Kidney epithelial cell (primary cell): ENCODE measurements around the gene MYH7B. TPM values are rescaled to one million over a fixed set of nuclear protein-coding genes. Genes with fewer than 3 reads are reported as not detected.

ENCODE experiments used
- DNase-seq: peaks from one replicate; pipeline ENCODE4 v3.0.0-alpha.2; 2010; ENCODE audit warnings: low read depth
- H3K27me3 ChIP-seq: 2 replicates; pipeline ENCODE4 v1.6.0; 2011; ENCODE audit warnings: low read length; ENCODE audit not compliant: control insufficient read depth, insufficient read depth
- H3K36me3 ChIP-seq: 2 replicates; pipeline ENCODE4 v1.5.1; 2011; ENCODE audit warnings: low read length; ENCODE audit not compliant: control insufficient read depth, insufficient read depth
- H3K4me3 ChIP-seq: 2 replicates; pipeline ENCODE4 v1.5.1; 2011; ENCODE audit warnings: low read depth, mild to moderate bottlenecking, control low read depth, low read length
- total RNA-seq: library from RNA; depleted of rRNA; stranded (reverse); fragments of >200 nt; gene quantifications from 2 replicates; pipeline ENCODE4 v1.2.3, GENCODE V29; 2015
- TF ChIP-seq, protein P1 (sequence below): IDR thresholded peaks from 2 replicates; pipeline ENCODE4 v1.5.1; 2011; ENCODE audit warnings: mild to moderate bottlenecking, moderate library complexity, low read length, control low read depth, inconsistent platforms; ENCODE audit not compliant: insufficient read depth, poor library complexity, severe bottlenecking

Gene MYH7B
- total RNA-seq, 1 donor from 2014 or later = 0.04 TPM

DNA sequence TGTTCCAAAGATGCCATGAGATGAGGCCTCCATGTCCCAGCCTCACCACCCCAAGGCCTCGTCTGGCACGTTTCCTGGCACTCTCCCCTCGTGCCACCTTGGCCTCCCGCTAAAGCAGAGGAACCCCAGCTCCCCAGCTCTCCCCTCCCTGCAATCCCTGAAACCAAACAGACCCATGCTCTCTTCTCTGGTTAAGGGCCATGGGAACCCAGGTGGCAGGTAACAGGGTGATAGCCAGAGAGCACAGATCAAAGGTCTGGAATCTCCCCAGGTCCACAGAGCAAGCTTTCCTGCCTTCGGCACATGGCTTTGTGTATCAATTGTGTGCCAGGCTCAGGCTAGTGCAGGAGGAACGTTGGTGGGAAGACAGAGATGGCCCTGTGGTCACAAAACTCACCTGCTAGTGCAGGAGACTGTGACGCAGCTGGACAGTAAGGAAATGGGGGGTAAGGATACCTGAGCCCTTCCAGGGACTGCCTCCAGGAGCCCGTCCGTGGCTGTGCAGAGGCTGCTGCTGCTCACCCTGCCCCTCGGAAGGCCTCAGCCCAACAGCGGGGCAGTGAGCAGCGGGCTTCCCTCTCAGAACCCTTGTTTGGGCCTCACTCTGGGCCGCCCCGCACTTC, 39.0 kb downstream of the MYH7B start:
- Histone ChIP-seq H3K27me3 (no peaks in the 10 kb centered on the region), H3K4me3 (no peak overlapping the region), H3K36me3 (peaks cover 5% of the 10 kb centered on the region)
- TF ChIP-seq, protein P1, sequence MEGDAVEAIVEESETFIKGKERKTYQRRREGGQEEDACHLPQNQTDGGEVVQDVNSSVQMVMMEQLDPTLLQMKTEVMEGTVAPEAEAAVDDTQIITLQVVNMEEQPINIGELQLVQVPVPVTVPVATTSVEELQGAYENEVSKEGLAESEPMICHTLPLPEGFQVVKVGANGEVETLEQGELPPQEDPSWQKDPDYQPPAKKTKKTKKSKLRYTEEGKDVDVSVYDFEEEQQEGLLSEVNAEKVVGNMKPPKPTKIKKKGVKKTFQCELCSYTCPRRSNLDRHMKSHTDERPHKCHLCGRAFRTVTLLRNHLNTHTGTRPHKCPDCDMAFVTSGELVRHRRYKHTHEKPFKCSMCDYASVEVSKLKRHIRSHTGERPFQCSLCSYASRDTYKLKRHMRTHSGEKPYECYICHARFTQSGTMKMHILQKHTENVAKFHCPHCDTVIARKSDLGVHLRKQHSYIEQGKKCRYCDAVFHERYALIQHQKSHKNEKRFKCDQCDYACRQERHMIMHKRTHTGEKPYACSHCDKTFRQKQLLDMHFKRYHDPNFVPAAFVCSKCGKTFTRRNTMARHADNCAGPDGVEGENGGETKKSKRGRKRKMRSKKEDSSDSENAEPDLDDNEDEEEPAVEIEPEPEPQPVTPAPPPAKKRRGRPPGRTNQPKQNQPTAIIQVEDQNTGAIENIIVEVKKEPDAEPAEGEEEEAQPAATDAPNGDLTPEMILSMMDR = no peak
- no peak for DNase-seq

DNA sequence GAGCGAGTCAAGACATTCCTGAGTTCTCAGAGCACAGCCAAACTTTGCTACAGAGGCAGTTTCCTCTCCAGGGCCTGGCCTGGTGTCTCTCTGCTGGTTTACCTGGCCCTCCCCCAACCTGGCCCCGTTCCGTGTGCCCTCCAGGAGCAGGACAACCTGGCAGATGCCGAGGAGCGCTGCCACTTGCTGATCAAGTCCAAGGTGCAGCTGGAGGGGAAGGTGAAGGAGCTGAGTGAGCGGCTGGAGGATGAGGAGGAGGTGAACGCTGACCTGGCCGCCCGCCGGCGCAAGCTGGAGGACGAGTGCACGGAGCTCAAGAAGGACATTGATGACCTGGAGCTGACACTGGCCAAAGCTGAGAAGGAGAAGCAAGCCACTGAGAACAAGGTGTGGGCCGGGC, 39.5 kb downstream of the MYH7B start:
- no peak overlapping the region for H3K4me3 ChIP-seq
- H3K27me3 ChIP-seq = no peaks in the 10 kb centered on the region
- H3K36me3 ChIP-seq = peaks cover 5% of the 10 kb centered on the region
- TF ChIP-seq, protein P1 = no peak
- no peak for DNase-seq

DNA sequence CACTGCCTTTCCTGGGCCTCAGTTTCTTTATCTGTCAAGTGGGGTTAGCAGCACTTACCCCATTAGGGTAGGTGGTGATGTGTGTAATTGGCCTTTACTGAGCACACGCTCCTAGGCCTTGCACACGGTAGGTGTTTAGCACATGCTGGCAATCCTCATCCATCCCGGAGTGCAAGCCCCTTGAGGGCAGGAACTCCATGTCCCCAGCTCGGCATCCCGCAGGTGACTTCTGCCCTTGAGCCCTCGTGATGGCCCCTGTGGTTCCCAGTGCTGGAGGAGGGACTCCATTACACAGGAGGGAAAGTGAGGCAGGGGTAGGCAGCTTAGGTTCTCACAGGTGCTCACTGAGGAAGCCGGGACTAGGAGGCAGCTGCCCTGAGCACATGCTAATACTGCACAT, 40.0 kb downstream of the MYH7B start:
- DNase-seq = no peak
- peaks cover 5% of the 10 kb centered on the region for H3K36me3 ChIP-seq
- TF ChIP-seq, protein P1 = no peak

DNA sequence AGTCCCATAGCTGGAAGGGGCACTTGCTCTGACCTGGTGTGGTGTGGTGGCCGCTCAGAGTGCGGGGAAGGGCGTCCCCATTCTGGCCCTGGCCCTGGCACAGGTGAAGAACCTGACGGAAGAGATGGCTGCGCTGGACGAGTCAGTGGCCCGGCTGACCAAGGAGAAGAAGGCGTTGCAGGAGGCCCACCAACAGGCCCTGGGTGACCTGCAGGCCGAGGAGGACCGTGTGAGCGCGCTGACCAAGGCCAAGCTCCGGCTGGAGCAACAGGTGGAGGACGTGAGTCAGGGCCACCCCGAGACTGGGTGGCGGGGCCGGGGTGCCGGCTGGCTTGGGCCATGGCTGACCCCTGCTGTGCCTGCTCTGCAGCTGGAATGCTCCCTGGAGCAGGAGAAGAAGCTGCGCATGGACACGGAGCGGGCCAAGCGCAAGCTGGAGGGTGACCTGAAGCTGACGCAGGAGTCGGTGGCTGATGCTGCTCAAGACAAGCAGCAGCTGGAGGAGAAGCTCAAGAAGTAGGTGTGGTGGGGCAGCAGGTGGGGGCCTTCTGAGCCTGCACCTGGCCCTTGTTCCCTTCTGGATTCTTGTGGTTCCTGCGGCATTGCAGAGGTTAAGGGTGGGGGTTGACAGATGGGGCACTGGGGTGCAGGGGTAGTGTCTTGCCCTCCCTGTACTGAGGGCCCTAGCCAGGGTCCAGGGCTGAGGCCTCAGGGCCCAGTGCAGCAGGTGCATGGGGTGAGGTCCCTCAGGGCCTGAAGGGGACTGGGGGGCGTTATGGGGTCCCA, 40.8 kb downstream of the MYH7B start:
- TF ChIP-seq, protein P1 = no peak

More for the DNA sequence above, 40.0 kb downstream of the MYH7B start:
- H3K4me3 ChIP-seq = no peak overlapping the region
- no peaks in the 10 kb centered on the region for H3K27me3 ChIP-seq

DNA sequence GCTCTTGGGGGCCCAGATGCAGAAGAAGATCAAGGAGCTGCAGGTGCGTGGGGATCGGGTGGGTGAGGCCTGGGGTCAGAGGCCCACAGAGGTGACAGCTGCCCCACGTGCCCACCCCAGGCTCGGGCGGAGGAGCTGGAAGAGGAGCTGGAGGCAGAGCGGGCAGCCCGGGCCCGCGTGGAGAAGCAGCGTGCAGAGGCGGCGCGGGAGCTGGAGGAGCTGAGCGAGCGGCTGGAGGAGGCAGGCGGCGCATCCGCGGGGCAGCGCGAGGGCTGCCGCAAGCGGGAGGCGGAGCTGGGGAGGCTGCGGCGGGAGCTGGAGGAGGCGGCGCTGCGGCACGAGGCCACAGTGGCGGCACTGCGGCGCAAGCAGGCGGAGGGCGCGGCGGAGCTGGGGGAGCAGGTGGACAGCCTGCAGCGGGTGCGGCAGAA, 41.5 kb downstream of the MYH7B start:
- no peak for DNase-seq
- TF ChIP-seq, protein P1 = no peak
- H3K27me3 ChIP-seq = no peaks in the 10 kb centered on the region
- peaks cover 5% of the 10 kb centered on the region for H3K36me3 ChIP-seq
- H3K4me3 ChIP-seq = no peak overlapping the region

More for the DNA sequence above, 40.8 kb downstream of the MYH7B start:
- H3K36me3 ChIP-seq = peaks cover 5% of the 10 kb centered on the region
- no peak overlapping the region for H3K4me3 ChIP-seq
- no peak for DNase-seq
- no peaks in the 10 kb centered on the region for H3K27me3 ChIP-seq
